Ectodermal cell (in vitro differentiated cells): Measurements from ENCODE around the gene ZC3H18.
"Not testable (repeated sequence)": the region's sequence is repeated elsewhere in the genome, so short reads cannot be mapped to it uniquely, and the experiment has no call there.

Experiments
- H3K27ac ChIP-seq: 2 replicates; pipeline ENCODE4 v1.7.0; 2013; ENCODE audit warnings: mild to moderate bottlenecking, low read depth, low read length; ENCODE audit not compliant: insufficient read depth, poor library complexity, severe bottlenecking
- H3K27me3 ChIP-seq: 2 replicates; pipeline ENCODE4 v1.7.0; 2013; ENCODE audit warnings: mild to moderate bottlenecking, low read length; ENCODE audit not compliant: insufficient read depth, control insufficient read depth, poor library complexity, severe bottlenecking
- H3K36me3 ChIP-seq: one replicate; pipeline ENCODE4 v1.7.0; 2013; ENCODE audit warnings: low read length; ENCODE audit not compliant: control insufficient read depth, insufficient read depth
- H3K4me1 ChIP-seq: one replicate; pipeline ENCODE4 v1.7.0; 2013; ENCODE audit warnings: low read length; ENCODE audit not compliant: control insufficient read depth, insufficient read depth
- H3K4me3 ChIP-seq: 2 replicates; pipeline ENCODE4 v1.7.0; 2013; ENCODE audit warnings: low read depth, low read length, control low read depth; ENCODE audit not compliant: insufficient read depth
- H3K9me3 ChIP-seq: 2 replicates; pipeline ENCODE4 v1.7.0; 2013; ENCODE audit warnings: mild to moderate bottlenecking, low read length, moderate library complexity; ENCODE audit not compliant: control insufficient read depth
- WGBS, 2 experiments: methylation state at CpG; one replicate each; pipeline ENCODE4 v1.1.7; 2013; ENCODE audit warnings: missing lambda C conversion rate in 2 of 2; 5-methylcytosine and 5-hydroxymethylcytosine counted together

The ZC3H18 gene

DNA sequence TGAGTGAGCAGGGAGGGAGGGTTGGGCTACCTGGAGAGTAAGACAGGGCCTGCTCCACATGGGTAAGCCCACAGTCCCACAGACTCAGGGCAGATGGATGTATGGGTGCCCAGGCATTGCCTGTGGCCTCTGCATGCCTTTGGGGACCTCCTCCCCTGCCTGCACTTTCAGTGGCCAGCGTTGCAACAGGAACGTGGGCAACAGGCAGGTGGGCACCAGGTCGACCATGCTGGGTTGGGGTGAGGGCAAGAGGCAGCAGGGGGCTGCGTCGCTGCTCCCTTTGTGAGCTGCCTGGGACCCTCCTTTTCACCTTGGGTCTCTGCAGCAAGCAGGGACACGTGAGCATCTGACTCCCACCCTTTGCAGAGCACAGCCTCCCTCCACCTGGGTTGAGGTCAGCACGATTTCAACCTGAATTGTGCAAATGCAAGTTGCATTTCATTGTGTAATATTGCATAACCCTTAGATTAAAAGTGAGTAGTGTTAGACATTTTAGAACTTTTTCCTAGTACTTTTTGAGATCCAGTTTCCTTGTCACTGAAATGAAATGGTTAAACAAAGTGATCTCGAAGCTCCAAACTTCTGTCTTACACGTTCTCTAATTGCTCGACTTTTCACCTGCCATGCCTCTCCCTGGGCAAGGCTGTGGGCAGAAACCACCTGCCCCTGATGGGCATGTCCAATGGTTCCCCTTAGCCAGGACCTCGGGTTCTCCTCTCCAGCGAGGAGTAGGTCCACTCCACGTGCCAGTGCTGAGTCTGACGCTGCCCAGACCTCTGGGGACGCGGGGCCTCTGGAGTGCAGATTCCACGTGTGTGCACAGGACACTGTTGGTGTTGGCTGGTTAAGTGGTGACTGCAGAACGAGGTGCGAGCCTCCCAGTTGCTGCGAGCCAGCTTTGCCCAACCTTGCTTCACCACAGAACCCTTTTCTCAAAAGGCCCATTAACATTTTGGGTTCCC is 35.3 kb downstream of the ZC3H18 start:
- Histone ChIP-seq H3K27ac (no peak overlapping the region), H3K27me3 (no peaks in the 10 kb centered on the region), H3K36me3 (peaks cover 35% of the 10 kb centered on the region), H3K4me3 (no peak overlapping the region), H3K9me3 (no peaks in the 10 kb centered on the region), H3K4me1 (no peaks in the 10 kb centered on the region)
- 94 to 95% methylated on average over 20 of the region's 20 CpGs for WGBS, 2 experiments

DNA sequence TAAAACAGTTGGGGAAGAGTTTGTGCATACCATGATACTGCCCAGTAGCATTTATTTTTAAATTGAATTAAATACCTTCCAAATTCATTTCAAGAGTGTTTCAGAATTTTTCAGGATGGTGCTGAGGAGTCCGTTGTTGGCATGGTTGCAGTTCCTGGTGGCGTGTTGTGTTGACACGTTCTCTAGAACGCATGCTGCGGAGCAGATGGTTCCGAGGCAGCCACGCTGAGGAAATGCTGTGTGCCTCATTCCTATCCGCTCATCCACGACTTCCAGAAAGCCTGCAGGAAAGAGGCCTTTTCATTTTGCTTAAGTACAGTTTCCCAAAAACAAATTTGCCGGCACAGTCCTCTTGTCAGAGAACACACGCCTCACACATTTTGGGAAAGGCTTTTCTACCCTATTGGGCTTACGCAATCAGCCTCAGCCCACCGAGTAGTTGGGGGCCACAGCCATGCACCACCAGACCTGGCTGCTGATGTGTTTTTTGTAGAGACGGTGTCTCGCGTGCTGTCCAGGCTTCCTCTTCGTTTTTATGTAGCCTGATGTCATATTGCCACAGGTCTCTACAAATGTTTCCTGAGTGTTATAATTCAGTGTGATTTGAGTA is 36.0 kb downstream of the ZC3H18 start:
- 95 to 96% methylated on average over 17 of the region's 17 CpGs for WGBS, 2 experiments
- Histone ChIP-seq H3K27me3 (no peaks in the 10 kb centered on the region), H3K9me3 (no peaks in the 10 kb centered on the region), H3K27ac (no peak overlapping the region), H3K36me3 (peaks cover 29% of the 10 kb centered on the region), H3K4me3 (no peak overlapping the region), H3K4me1 (no peaks in the 10 kb centered on the region)

DNA sequence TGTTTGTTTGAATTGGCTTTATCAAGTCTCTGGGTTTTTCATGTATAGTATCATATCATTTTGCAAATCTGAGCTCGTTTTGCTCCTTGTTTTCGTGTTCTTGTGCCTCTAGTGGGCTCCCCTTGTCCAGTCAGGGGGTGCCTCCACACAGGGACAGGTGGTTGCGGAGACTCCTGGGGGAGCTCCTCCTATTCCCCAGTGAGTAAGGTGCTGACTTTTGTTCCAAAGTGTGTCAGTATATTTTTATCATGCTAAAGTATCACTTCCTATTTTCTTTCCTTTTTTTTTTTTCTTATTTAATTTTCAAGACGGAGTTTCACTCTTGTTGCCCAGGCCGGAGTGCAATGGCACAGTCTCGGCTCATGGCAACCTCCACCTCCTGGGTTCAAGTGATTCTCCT is 37.9 kb downstream of the ZC3H18 start:
- Histone ChIP-seq H3K4me3 (no peak overlapping the region), H3K4me1 (no peaks in the 10 kb centered on the region), H3K27me3 (no peaks in the 10 kb centered on the region), H3K9me3 (no peaks in the 10 kb centered on the region), H3K36me3 (peaks cover 18% of the 10 kb centered on the region), H3K27ac (no peak overlapping the region)
- 95 to 96% methylated on average over 6 of the region's 6 CpGs for WGBS, 2 experiments

DNA sequence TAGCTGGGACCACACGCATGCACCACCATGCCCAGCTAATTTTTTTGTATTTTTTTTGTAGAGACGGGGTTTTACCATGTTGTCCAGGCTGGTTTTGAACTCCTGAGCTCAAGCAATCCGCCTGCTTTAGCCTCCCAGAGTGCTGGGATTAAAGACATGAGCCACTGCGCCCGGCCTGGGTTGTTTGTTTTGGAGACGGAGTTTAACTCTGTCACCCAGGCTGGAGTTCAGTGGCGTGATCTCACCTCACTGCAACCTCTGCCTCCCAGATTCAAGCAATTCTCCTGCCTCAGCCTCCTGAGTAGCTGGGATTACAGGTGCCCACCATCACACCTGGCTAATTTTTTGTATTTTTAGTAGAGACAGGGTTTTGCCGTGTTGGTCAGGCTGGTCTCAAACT is 39.2 kb downstream of the ZC3H18 start:
- not testable (repeated sequence) for H3K27ac ChIP-seq, H3K4me1 ChIP-seq, H3K27me3 ChIP-seq, H3K4me3 ChIP-seq, H3K9me3 ChIP-seq
- peaks cover 17% of the 10 kb centered on the region for H3K36me3 ChIP-seq
- 88 to 92% methylated on average over 8 of the region's 8 CpGs for WGBS, 2 experiments

DNA sequence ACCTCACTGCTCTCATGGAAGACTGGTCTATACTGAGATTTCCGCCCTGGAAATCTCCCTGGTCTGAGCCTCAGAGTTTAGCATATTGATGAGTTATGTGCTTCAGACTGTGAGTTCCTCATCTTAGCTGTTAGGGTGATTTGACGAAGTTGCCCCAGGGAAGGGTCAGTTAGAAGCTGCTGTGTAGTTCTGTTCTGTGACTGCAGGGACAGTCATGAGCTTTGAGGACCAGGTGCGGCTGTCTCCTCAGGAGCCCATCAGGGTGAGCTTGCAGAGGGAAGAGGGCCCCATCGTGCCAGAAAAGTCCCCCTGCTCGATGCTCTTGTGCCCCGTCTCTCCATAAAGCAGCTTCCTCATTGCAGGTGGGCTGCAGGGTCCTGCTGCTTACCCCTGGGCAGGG is 39.9 kb downstream of the ZC3H18 start:
- 88 to 90% methylated on average over 6 of the region's 6 CpGs for WGBS, 2 experiments
- Histone ChIP-seq H3K4me3 (no peak overlapping the region), H3K4me1 (no peaks in the 10 kb centered on the region), H3K27ac (no peak overlapping the region), H3K36me3 (peaks cover 13% of the 10 kb centered on the region), H3K9me3 (no peaks in the 10 kb centered on the region), H3K27me3 (no peaks in the 10 kb centered on the region)

DNA sequence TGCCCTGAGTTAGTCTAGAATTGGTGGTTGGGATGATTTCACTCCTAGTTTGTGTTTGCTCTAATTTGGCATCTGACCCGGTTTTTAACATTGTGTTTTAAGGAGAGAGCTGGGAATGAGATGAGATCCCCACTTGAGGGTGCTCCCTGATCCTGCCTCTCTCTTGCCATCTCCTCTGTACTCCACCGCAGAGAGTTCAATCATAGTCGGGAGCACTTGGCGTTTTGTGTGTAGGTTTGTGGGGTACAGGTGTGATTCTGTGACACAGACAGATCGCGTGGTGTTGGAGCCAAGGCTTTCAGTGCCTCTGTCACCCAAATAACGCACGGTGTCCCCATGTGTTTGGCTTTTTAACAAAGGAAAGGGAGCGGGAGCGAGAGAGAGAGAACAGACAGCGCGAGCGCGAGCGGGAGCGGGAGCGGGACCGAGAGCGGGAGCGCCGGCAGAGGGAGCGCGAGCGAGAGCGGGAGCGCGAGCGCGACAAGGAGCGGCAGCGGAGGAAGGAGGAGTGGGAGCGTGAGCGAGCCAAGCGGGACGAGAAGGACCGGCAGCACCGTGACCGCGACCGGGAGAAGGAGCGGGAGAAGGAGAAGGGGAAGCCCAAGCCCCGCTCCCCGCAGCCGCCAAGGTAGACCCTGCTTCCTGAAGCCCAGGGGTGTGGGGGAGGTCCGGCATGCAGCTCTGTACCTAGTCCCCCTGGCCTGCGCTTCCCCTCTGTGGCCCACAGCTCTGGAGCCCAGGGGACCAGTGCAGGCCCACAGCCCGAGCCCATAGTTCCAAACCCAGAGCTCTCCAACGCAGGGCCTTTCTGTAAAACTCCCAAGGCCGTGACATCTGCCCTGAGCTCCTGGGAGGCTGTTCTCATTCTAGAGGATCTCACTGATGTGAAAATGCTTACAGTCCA is 41.0 kb downstream of the ZC3H18 start:
- peaks cover 11% of the 10 kb centered on the region for H3K36me3 ChIP-seq
- H3K4me3 ChIP-seq: no peak overlapping the region
- 36 to 38% methylated on average over 49 of the region's 49 CpGs for WGBS, 2 experiments
- H3K27ac ChIP-seq: no peak overlapping the region
- H3K27me3 ChIP-seq: no peaks in the 10 kb centered on the region
- H3K4me1 ChIP-seq: no peaks in the 10 kb centered on the region
- no peaks in the 10 kb centered on the region for H3K9me3 ChIP-seq

DNA sequence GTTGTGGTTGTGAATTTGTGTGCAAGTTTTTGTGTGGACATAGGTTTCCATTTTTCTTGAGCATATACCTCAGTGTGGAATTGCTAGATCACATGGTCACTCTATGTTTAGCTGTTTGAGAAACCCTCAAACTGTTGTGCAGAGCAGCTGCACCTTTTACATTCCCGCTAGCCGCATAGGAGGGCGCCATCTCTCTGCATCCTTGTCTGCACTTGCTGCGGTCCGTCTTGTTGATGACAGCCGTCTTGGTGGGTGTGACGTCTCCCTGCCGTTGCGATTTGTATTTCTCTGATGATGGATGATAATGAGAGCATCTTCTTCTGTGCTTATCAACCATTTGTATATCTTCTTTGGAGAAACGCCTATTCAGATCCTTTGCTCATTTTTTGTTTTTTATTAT is 43.1 kb downstream of the ZC3H18 start:
- no peak overlapping the region for H3K4me3 ChIP-seq
- no peaks in the 10 kb centered on the region for H3K27me3 ChIP-seq
- H3K4me1 ChIP-seq: no peaks in the 10 kb centered on the region
- peaks cover 4% of the 10 kb centered on the region for H3K36me3 ChIP-seq
- no peak overlapping the region for H3K27ac ChIP-seq
- H3K9me3 ChIP-seq: no peaks in the 10 kb centered on the region
- WGBS, 2 experiments: 96% methylated on average over 9 to 10 of the region's 10 CpGs

DNA sequence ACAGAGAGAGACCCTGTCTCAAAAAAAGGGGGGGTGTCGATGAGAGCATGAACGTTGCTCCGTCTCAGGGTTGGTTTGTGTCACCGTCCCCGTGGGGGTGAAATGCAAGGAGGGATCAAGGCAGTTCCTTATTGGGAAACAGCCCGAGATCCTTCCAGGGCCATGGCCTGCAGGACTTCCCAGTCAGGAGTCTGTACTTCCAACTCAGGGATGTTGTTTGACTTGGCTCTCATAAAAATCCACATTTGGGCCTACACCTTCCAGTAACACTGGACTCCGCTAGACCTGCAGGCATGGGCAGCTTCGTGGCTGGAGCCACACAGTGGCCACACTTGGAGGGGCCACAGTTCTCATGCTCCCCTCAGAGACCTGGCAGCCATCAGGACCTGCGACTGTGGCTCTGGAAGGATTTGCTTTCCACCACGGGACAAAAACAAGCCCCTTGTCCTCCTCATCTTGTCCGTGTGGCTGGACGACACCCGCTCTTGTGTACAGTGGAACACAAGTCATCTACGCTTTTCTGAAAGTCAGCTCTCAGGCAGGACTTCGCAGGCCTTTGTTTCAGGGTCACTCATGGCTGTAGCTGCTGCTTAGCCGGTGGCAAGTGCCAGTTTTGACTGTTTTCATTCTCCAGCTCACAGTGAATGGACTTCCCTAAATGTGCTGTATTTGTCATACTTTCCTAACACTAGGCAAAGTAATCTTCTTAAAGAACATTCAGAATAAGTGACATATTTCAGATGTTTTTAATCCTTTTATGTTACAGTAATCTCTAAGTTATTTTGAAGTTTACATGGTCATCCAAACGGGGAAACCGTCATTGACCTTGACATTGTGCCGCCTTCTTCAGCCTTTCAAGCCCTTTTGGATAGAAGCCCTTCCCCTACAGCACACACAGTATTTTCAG is 44.0 kb downstream of the ZC3H18 start:
- Histone ChIP-seq H3K4me3 (no peak overlapping the region), H3K4me1 (no peaks in the 10 kb centered on the region), H3K27ac (no peak overlapping the region), H3K9me3 (no peaks in the 10 kb centered on the region), H3K27me3 (no peaks in the 10 kb centered on the region), H3K36me3 (peaks cover 7% of the 10 kb centered on the region)
- 95% methylated on average over 19 of the region's 19 CpGs for WGBS, 2 experiments

DNA sequence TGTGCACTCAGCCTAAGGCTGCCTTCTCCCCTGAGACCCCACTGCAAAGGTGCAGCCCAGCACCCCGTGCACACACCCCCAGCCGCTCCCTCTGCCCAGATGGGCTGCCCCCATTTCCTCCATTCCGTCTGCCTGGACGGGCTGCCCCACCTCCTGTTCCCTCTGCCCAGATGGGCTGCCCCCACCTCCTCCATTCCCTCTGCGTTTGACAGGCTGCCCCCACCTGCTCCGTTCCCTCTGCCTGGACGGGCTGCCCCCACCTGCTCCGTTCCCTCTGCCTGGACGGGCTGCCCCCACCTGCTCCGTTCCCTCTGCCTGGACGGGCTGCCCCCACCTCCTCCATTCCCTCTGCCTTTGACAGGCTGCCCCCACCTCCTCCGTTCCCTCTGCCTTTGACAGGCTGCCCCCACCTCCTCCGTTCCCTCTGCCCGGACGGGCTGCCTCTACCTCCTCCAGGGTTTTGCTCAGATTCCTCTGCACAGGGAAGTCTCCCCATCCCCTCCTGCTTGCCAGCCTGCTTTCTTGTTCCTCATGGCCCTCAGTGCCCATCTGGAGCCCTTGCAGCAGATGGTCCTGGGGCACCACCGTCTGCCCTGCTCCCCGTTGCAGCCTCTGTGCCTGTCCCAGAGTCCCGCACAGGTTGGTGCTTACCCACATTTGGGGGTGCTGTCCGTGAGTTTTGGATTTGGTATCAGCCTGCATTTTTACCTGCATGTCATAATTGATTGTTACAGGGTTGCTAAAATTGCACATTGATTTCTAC is 44.8 kb downstream of the ZC3H18 start:
- 90 to 94% methylated on average over 19 of the region's 19 CpGs for WGBS, 2 experiments
- H3K27ac ChIP-seq: no peak overlapping the region
- peaks cover 7% of the 10 kb centered on the region for H3K36me3 ChIP-seq

More for the DNA sequence above, 44.8 kb downstream of the ZC3H18 start:
- Histone ChIP-seq H3K4me3 (no peak overlapping the region), H3K9me3 (no peaks in the 10 kb centered on the region), H3K27me3 (no peaks in the 10 kb centered on the region), H3K4me1 (no peaks in the 10 kb centered on the region)
